Stimulated activated CD4-positive, alpha-beta T cell treated with anti-CD3 and anti-CD28 coated beads, Interleukin-1b, Interleukin-23, amount 100 ng/mL, for 4 hours (primary cell): ENCODE data around the gene CYSLTR2.

Source experiments
- DNase-seq, 2 donors: peaks; one replicate each; pipeline ENCODE4 v3.0.0-alpha.2; 2020; ENCODE audit warnings: low read depth in 2 of 2

The CYSLTR2 gene

GRCh38 chr13:48653472-48653939 lies at the start of gene CYSLTR2:
CYSLTR2 (plus strand) TSS chr13:48653929; CDS start chr13:48706818, 52,889 bp downstream.
- DNase-seq: peak in 1 of 2 donors; percentile 5

- DNase-seq: no peak
Measured at GRCh38 chr13:48615049-48615448, 38.7 kb upstream of the CYSLTR2 start.

- DNase-seq: no peak
Measured at GRCh38 chr13:48618937-48619336, 34.8 kb upstream of the CYSLTR2 start.

- DNase-seq: no peak
Measured at GRCh38 chr13:48621056-48621455, 32.7 kb upstream of the CYSLTR2 start.

GRCh38 chr13:48624016-48624415 lies 29.7 kb upstream of the CYSLTR2 start:
- DNase-seq: no peak

- no peak for DNase-seq
Measured at GRCh38 chr13:48624858-48625257, 28.9 kb upstream of the CYSLTR2 start.

GRCh38 chr13:48625413-48626076 lies 28.2 kb upstream of the CYSLTR2 start:
- DNase-seq: no peak

GRCh38 chr13:48626077-48626449 lies 27.7 kb upstream of the CYSLTR2 start:
- DNase-seq: no peak

GRCh38 chr13:48626726-48627451 lies 26.8 kb upstream of the CYSLTR2 start:
- no peak for DNase-seq

GRCh38 chr13:48629277-48629676 lies 24.5 kb upstream of the CYSLTR2 start:
- no peak for DNase-seq

GRCh38 chr13:48630291-48630690 lies 23.4 kb upstream of the CYSLTR2 start:
- no peak for DNase-seq

GRCh38 chr13:48630773-48631172 lies 23.0 kb upstream of the CYSLTR2 start:
- no peak for DNase-seq

- DNase-seq: no peak
Measured at GRCh38 chr13:48631441-48631840, 22.3 kb upstream of the CYSLTR2 start.

GRCh38 chr13:48633700-48634099 lies 20.0 kb upstream of the CYSLTR2 start:
- DNase-seq: no peak

- DNase-seq: no peak
Measured at GRCh38 chr13:48634636-48635035, 19.1 kb upstream of the CYSLTR2 start.

GRCh38 chr13:48635478-48635877 lies 18.3 kb upstream of the CYSLTR2 start:
- no peak for DNase-seq

- DNase-seq: no peak
Measured at GRCh38 chr13:48636550-48636949, 17.2 kb upstream of the CYSLTR2 start.

GRCh38 chr13:48637601-48638000 lies 16.1 kb upstream of the CYSLTR2 start:
- DNase-seq: no peak

GRCh38 chr13:48640767-48641166 lies 13.0 kb upstream of the CYSLTR2 start:
- no peak for DNase-seq

- no peak for DNase-seq
Measured at GRCh38 chr13:48641404-48641803, 12.3 kb upstream of the CYSLTR2 start.

GRCh38 chr13:48642061-48642460 lies 11.7 kb upstream of the CYSLTR2 start:
- DNase-seq: no peak

GRCh38 chr13:48643159-48643558 lies 10.6 kb upstream of the CYSLTR2 start:
- DNase-seq: no peak

- no peak for DNase-seq
Measured at GRCh38 chr13:48644141-48644540, 9.6 kb upstream of the CYSLTR2 start.
